Fibroblast of skin of left quadriceps (primary cell): ENCODE results near the gene SLC25A25.

Experiments used
- DNase-seq, 2 experiments: peaks; one replicate each; pipeline ENCODE4 v3.0.0-alpha.2; 2013; ENCODE audit warnings: low read depth in 2 of 2

SLC25A25 gene

DNA sequence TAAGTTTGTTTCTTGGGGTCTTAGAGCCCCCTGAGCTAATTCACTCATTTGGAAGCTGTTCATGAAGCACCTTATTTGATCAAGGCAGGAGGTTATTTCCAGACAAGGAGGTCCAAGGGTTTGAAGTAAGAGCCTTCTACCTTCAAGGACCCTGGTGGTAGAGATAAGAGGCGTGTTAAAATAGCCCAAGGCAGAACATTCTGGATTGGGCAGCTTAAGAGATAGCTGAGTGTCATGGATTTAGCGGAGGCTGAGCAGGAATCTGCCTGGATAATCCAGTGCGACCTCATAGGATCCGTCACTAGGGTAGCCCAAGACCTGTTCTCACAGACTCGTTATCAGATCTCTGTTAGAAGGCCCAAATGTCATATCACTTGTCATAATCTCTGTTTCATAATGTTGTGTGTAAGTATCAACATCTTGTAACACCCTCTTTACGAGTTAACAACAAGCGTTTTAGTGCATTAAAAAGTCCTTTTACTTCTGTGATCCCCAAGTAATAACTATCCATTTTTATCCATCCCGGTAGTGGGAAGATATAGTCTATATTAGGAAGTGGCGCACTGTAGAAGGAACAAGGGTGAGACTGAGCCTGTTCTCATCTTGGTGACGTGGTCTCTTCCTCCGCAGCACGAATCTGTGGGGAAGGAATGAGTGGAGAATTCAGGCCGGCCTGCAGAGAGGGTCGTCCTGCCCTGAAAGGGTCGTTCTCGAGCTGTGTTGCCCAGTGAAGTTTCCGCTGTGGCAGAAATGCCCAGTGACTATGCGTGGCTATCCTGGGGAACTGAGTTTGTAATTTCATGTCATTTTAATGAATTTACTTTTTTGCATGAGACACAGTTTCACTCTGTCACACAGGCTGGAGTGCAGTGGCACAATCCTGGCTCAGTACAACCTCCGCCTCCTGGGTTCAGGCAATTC lies 28.8 kb downstream of the SLC25A25 start:
- DNase-seq = no peak

DNA sequence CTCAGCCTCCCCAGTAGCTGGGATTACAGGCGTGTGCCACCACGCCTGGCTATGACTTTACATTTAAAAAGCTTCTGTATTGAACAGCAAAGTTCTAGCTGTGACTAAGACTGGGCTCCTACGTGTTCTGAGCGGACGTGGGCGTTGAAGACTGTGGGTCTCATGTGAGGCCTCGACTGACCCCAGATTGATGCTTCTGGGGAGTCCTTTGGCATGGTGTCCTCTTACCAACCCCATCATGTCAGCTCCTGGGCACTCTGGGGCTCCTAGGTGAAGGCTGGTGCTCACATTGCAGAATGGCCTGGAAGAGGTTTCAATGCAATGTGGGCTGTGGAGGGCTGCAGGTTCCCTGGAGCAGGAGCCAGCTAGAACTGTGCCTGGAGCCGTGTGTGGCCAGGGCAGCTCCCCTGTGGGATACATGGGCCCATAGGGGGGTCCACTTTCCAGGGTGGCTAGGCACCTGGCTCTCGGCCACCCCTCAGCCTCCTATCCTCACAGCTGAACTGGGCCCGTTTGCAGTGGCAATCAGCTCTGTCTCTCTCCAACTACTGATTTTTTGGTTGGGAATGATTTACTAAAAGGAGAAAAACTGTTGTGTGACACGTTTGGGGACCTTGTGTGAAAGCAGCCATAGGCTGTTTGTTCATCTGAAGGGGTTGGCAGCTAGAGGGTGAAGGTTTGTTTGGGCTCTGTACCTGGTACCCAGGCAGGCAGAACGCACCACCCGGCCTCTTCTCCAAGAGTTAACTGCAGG lies 29.7 kb downstream of the SLC25A25 start:
- DNase-seq = no peak

DNA sequence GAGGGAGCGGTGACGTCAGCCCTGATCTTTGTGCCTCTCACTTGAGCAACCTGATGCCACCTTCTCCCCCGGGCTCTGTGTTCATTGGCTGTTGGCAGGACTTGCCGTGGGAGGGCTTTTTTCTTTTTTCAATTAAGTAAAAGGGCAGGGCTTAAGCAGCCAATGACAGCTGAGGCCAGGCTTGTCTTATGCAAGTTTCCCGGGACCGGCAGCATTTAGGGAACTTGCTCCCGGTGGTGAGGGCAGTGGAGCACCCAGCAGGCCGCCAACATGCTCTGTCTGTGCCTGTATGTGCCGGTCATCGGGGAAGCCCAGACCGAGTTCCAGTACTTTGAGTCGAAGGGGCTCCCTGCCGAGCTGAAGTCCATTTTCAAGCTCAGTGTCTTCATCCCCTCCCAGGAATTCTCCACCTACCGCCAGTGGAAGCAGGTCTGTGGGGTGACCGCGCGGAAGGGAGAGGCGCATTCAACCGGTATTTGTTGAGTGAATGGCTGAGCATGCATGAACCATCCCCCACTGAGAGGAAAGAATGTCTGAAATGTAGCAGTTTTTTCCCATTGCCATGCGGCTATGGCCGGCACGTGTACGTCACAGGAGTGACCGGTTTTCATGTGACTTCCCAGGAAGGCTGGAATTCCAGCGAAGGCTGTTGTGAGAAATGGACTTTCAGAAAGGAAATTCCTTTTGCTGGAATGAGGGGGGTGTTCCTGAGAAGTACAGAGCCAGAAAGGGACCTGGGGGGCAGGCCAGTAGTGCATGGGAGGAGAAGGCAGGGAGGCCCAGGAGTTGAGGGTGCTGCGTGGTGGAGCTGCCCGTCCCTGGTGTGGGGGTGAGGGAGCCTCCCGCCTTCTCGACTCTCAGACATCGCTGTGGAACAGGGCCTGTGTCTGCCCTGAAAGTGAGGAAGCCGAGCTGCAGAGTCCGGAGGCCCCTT lies 30.5 kb downstream of the SLC25A25 start:
- peak; percentile 91 for DNase-seq

DNA sequence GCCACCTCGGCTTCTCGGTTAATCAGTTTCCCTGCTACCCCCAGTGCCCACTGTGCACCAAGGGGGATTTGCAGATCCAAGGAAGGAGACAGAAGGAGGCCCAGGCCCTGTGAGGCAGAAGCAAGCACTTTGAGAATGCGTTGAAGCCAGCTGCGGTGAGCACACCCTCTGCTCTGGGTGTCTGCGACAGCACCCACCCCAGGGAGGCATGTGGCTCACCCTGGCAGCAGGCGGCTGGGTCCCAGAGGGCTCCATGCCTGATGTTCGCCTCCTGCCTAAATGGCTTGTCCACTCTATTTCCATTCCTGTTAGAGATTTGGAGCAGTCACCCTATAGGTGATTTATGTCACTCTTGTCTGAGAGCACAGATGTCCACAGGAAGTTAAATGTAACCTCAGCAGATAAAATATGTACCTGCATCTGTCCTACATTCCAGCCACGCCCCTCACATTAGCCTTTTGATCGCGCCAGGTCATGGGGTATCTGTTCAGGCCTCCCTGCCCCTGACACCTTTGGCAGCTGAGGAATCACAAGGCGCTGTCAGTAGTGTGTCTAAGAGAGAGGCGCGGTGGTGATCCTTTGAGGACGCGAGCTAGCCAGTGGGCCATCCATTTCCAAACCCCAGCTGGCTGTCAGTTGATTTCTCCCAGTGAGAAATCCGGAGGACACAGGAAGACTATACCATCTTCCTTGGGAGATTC lies 31.3 kb downstream of the SLC25A25 start:
- no peak for DNase-seq

DNA sequence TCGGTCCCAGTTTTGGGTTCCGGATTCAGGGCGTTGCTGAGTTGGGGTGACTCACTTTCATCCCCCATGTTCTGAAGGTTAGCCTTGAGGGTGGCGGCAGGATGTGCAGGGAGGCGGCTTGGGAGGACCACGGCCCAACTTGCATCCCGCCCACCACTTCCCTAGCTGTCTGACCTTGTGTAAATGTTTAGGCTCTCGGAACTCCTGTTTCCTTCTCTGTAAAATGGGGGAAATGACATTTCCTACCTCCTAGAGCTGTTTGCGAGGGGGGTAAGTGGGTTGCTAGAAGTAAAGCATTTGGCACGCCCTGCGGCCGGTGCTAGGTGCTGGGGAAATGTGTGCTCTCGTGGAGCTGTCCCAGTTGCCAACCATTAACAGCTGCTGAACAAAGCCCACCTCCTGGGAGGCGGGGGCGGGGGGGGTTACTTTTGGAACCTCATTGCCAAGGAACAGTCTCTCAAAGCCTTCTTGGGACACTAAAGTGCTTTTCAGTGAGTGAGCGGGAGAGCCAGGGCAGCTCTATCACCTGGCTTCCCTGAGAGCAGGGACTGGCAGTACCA lies 32.0 kb downstream of the SLC25A25 start:
- DNase-seq = no peak

DNA sequence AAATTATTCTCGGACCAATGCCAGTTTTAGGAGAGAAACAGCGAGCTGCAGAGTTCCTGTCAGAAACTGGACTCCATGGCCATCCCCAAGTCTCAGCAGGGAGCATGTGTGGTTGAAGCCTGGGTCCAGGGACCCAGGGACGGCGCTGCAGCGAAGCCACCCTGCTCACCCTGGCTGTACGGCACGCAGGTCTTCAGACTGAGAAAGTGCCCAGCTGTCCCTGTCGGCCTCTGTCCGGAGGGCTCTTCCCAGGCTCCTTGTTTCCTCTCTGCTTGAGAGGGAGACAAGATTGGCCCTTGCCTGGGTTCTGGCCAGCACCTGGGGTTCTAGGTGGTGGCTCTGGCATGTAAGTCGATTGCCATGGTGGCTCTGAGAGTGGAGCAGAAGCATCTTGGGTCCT lies 32.5 kb downstream of the SLC25A25 start:
- DNase-seq = no peak

DNA sequence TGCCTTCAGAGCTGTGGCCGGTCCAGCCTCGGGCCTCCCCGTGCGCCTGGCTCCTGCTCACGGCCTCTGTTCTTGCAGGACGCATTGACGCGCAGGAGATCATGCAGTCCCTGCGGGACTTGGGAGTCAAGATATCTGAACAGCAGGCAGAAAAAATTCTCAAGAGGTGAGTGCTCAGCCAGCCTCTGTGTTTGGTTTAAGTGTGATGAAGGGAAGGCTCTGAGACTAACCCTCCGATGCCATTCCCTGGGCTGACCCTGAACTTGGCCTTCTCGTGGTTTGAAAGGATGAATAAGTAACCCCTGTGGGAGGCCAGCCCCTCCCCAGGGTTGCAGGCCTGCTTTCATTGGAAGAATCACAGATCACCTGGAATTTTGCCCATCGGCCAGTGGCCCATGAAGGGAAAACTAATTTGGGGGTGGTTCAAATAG lies 33.2 kb downstream of the SLC25A25 start:
- no peak for DNase-seq

DNA sequence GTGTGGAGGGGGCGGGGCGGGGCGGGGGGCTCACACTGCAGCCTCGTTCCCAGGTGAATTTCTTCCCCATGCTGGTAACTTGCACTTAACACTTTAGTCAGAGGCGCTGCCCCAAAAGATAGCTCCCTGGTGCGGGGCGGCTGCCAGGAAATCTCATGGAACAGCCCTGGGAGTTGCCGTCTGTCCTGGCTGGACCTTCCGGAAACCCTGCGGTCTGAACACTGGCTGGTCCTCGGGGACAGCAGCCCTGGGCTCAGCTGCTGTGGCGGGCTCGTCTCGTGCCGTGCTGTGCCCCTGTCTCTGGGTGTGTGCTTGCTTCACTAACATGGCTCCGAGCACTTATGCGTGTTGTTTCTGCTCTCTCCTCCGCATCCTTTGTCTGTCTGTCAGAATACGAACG lies 33.7 kb downstream of the SLC25A25 start:
- DNase-seq = no peak

DNA sequence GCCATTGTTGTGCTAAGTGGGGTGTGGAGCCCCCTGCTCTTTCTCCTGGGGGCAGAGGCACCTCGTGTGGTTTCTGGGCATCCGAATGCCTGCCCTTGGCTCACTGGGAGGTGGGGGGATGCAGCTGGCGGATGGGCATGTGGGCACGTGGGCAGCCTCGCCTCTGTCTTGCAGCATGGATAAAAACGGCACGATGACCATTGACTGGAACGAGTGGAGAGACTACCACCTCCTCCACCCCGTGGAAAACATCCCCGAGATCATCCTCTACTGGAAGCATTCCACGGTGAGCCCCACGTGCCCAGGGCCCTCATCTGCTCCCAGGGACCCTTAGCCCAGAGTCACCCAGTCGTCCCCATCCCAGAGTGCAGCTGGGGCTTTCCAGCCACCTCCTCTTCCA lies 34.2 kb downstream of the SLC25A25 start:
- no peak for DNase-seq

DNA sequence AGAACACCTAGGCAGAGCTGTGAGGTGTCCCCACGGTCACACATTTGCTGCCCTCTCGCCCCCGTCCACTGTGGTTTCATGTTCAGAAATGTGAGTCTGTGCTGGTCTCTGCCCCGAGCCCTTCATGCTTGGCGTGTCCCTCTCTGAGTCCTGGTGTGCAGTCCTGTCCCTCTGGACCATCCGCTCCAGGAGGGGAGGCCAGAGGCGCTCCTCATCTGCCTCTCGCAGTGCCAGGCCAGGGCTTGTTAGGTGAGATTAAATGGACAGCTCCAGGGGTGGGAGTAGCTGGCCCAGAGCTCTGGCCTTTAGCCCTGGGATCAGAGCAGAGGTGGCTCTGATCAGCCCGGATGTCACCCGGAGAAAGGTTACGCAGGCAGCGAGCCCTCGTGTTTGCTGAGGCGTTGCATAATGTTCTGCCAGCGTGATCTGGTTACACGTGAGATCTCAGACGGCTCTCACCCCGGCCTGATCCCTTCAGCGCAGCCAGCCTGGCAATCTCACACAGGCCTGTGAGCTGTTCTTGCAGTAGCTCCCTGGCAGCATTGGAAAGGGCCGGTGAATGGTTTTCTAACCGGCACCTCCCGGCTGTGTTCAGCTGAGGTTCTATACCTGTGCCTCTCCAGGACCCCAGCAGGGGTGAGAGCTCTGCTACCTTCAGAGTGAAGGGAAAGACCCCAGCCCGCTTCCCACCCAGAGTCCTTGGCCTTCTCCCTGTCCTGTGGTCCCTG lies 35.0 kb downstream of the SLC25A25 start:
- no peak for DNase-seq

DNA sequence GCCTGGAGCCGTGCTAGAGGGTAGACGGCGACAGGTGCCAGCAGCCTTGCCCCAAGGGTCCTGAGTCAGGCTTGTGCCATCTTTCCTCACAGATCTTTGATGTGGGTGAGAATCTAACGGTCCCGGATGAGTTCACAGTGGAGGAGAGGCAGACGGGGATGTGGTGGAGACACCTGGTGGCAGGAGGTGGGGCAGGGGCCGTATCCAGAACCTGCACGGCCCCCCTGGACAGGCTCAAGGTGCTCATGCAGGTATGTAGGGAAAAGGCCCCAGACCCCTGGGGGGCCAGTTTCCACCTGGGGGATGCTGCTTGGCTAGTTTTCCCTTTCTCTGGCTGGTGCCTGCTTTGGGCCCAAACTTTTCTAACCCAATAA lies 35.5 kb downstream of the SLC25A25 start:
- no peak for DNase-seq

DNA sequence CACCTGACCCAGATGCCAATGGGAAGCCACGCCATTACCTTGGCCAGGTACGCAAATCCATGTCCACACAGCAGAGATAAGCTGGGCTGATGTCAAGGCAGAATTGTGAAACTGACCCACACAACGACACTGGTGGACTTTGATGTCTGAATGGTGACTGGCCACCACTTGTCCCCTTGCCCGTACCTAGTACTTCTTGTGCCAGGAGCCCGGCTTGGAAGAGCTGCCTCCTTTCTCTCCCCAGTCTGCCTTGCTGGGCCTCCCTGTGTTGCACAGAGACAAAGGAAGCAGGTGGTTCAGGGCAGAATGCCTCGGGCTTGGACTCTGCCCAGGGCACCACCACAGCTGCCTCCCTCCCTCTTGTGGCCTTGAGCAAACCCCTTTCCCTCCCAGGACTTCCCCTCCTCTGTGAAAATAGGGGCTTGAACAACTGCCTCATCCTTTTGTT lies 36.2 kb downstream of the SLC25A25 start:
- no peak for DNase-seq

DNA sequence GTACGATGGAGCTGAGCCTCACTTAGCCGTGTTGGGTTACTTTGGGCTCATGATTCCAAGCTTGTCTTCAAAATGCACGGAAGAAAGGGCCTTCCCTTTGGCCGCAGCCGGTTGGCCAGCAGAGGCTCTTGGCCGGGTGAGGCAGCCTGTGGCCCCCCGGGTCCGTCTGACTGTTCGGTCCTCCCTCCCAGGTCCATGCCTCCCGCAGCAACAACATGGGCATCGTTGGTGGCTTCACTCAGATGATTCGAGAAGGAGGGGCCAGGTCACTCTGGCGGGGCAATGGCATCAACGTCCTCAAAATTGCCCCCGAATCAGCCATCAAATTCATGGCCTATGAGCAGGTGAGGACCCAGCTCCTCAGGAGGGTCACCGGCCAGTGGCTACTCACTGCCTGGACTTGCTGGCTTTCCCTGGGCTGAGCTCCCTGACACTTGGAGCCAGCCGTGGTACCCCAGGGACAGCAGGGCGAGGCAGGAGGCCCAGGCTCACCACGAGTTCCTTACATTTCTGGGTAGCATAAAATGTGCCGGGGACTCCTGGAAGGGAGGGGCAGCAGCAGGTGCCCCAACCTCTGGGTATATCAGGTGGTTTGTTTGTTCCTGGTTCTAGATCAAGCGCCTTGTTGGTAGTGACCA lies 37.6 kb downstream of the SLC25A25 start:
- no peak for DNase-seq

DNA sequence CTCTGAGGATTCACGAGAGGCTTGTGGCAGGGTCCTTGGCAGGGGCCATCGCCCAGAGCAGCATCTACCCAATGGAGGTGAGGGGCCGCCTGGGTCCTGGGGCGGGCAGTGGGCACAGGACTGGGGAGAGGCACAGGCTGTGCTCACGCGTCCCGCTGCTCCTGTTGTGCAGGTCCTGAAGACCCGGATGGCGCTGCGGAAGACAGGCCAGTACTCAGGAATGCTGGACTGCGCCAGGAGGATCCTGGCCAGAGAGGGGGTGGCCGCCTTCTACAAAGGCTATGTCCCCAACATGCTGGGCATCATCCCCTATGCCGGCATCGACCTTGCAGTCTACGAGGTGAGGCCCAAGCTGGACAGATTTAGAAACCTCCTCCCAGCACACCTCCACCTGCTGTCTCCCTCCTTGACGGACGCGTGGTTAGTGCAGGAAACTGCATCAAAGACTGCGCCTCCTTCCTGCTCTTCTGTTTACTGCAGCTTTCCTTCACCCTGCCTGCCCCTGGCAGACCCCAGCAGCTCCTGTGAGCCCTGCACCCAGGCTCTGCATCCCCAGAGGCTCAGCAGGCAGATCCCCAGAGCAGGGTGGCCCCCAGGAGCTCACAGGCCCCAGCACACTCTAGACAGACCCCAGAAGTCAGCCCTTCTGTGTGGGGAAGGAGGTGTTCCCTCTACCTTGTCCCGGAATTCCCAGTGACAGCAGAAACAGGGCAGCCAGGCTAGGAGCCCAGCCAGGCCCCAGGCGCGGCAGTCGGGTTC lies 38.3 kb downstream of the SLC25A25 start:
- no peak for DNase-seq

DNA sequence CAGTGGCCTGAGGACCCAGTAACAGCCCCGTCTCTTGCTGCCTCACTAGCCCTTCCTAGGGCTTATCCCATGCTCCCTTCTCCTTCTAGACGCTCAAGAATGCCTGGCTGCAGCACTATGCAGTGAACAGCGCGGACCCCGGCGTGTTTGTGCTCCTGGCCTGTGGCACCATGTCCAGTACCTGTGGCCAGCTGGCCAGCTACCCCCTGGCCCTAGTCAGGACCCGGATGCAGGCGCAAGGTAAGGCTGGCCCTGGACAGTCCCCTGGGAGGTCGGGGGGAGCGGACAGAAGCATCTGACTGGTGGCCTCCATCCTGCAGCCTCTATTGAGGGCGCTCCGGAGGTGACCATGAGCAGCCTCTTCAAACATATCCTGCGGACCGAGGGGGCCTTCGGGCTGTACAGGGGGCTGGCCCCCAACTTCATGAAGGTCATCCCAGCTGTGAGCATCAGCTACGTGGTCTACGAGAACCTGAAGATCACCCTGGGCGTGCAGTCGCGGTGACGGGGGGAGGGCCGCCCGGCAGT lies 39.0 kb downstream of the SLC25A25 start:
- DNase-seq = no peak

DNA sequence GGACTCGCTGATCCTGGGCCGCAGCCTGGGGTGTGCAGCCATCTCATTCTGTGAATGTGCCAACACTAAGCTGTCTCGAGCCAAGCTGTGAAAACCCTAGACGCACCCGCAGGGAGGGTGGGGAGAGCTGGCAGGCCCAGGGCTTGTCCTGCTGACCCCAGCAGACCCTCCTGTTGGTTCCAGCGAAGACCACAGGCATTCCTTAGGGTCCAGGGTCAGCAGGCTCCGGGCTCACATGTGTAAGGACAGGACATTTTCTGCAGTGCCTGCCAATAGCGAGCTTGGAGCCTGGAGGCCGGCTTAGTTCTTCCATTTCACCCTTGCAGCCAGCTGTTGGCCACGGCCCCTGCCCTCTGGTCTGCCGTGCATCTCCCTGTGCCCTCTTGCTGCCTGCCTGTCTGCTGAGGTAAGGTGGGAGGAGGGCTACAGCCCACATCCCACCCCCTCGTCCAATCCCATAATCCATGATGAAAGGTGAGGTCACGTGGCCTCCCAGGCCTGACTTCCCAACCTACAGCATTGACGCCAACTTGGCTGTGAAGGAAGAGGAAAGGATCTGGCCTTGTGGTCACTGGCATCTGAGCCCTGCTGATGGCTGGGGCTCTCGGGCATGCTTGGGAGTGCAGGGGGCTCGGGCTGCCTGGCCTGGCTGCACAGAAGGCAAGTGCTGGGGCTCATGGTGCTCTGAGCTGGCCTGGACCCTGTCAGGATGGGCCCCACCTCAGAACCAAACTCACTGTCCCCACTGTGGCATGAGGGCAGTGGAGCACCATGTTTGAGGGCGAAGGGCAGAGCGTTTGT lies 39.6 kb downstream of the SLC25A25 start:
- DNase-seq = no peak

DNA sequence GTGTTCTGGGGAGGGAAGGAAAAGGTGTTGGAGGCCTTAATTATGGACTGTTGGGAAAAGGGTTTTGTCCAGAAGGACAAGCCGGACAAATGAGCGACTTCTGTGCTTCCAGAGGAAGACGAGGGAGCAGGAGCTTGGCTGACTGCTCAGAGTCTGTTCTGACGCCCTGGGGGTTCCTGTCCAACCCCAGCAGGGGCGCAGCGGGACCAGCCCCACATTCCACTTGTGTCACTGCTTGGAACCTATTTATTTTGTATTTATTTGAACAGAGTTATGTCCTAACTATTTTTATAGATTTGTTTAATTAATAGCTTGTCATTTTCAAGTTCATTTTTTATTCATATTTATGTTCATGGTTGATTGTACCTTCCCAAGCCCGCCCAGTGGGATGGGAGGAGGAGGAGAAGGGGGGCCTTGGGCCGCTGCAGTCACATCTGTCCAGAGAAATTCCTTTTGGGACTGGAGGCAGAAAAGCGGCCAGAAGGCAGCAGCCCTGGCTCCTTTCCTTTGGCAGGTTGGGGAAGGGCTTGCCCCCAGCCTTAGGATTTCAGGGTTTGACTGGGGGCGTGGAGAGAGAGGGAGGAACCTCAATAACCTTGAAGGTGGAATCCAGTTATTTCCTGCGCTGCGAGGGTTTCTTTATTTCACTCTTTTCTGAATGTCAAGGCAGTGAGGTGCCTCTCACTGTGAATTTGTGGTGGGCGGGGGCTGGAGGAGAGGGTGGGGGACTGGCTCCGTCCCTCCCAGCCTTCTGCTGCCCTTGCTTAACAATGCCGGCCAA lies 40.4 kb downstream of the SLC25A25 start:
- DNase-seq = no peak
